ENCODE measurements around the gene SSR2.
A peak's percentile ranks its signal among the peaks of the same experiment; 100 is the strongest.

The SSR2 gene

GRCh38 chr1:156020293-156021092 lies at the start of gene SSR2:
TSS of gene SSR2 (minus strand) at chr1:156020951. CDS start at chr1:156020167, 784 bp downstream.
- peak; percentile 77 for DNase-seq

GRCh38 chr1:156070548-156070947 lies 49.8 kb upstream of the SSR2 start:
- no peak for DNase-seq

- no peak for DNase-seq
Observed at GRCh38 chr1:156069490-156070455, 49.0 kb upstream of the SSR2 start.

- DNase-seq: no peak
Observed at GRCh38 chr1:156067262-156067661, 46.5 kb upstream of the SSR2 start.

GRCh38 chr1:156065871-156066270 lies 45.1 kb upstream of the SSR2 start:
- DNase-seq: no peak

GRCh38 chr1:156065212-156065611 lies 44.5 kb upstream of the SSR2 start:
- DNase-seq: no peak

- DNase-seq: no peak
Observed at GRCh38 chr1:156064615-156065014, 43.9 kb upstream of the SSR2 start.

- DNase-seq: no peak
Observed at GRCh38 chr1:156063997-156064285, 43.2 kb upstream of the SSR2 start.

- DNase-seq: no peak
Observed at GRCh38 chr1:156062189-156062588, 41.4 kb upstream of the SSR2 start.

GRCh38 chr1:156060937-156061636 lies 40.3 kb upstream of the SSR2 start, which contains the start of gene RAB25:
TSS of gene RAB25 (plus strand) at chr1:156061160. CDS start at chr1:156061401, 241 bp downstream.
- no peak for DNase-seq

GRCh38 chr1:156056326-156056849 lies 35.6 kb upstream of the SSR2 start:
- DNase-seq: no peak

GRCh38 chr1:156055281-156056048 lies 34.7 kb upstream of the SSR2 start:
- no peak for DNase-seq

- peak; percentile 93 for DNase-seq
Observed at GRCh38 chr1:156054500-156055280, 33.9 kb upstream of the SSR2 start, which contains the start of gene LAMTOR2. TSS of gene LAMTOR2 (plus strand) at chr1:156054782. CDS start at chr1:156054890, 108 bp downstream.

GRCh38 chr1:156053768-156054499 lies 33.2 kb upstream of the SSR2 start, which contains the start of gene UBQLN4:
TSS of gene UBQLN4 (minus strand) at chr1:156053798. CDS start at chr1:156053701, 97 bp downstream.
- DNase-seq: peak; percentile 81

GRCh38 chr1:156052862-156053767 lies 32.4 kb upstream of the SSR2 start:
- peak; percentile 54 for DNase-seq

GRCh38 chr1:156051011-156051725 lies 30.4 kb upstream of the SSR2 start:
- no peak for DNase-seq

- DNase-seq: no peak
Observed at GRCh38 chr1:156050376-156050775, 29.6 kb upstream of the SSR2 start.

- DNase-seq: no peak
Observed at GRCh38 chr1:156048663-156049258, 28.0 kb upstream of the SSR2 start.

Data from activated effector memory CD4-positive, alpha-beta T cell treated with Interleukin-2 at 50 U/mL for 16 hours (primary cell).